GM19438 (cell line): ENCODE measurements around the gene PLCL2.

Experiments
- ATAC-seq: cut with Tn5 transposase; IDR thresholded peaks from one replicate; pipeline ENCODE4 v1.9.1; 2021; ENCODE audit warnings: low read depth; ENCODE audit not compliant: unreplicated experiment

PLCL2 gene

DNA sequence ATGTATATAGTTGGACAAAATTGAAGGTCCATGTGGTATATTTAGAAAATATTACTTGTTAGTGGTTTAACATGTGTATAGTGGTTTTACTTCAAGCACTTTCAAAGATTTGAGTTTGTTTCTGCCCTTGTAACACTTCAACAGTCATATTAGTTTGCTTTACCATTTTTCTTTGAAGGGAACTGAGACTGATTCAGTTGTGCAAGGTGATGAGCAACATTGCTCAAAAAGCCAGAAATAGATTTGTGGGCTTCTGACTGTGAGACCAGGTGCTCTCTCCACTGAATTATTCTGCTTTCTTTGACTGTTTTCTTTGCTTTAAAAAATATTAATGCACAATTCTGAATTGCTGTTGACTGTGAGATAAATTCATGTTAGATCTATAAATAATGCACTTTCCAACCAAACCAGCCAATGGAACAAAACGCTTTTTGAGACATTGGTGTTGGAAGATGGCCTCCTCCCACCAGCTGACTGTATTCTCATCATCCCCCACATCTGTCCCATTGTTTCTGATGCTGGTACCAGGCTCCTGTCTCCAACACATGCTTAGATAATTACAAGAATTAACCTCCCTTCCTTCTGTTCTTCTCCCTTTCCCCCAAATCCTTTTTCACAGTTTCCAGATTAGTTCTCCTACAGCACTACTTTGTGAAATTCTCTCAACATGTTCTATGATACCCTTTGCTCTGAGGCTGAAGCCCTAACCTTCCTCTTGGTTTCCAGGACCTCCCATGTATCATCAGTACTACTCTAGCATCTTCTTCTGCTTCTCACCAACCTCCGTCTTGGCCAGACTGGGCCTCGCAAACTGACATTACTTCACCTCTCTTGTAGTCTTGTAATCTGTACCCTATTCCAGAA, 27.9 kb downstream of the PLCL2 start:
- ATAC-seq = peak; percentile 94

- ATAC-seq = no peak
These were observed 28.5 kb downstream of the PLCL2 start for GRCh38 chr3:16913264-16913580.

GRCh38 chr3:16916840-16917239, 32.1 kb downstream of the PLCL2 start:
- no peak for ATAC-seq

GRCh38 chr3:16917256-16917935, 32.6 kb downstream of the PLCL2 start:
- no peak for ATAC-seq

DNA sequence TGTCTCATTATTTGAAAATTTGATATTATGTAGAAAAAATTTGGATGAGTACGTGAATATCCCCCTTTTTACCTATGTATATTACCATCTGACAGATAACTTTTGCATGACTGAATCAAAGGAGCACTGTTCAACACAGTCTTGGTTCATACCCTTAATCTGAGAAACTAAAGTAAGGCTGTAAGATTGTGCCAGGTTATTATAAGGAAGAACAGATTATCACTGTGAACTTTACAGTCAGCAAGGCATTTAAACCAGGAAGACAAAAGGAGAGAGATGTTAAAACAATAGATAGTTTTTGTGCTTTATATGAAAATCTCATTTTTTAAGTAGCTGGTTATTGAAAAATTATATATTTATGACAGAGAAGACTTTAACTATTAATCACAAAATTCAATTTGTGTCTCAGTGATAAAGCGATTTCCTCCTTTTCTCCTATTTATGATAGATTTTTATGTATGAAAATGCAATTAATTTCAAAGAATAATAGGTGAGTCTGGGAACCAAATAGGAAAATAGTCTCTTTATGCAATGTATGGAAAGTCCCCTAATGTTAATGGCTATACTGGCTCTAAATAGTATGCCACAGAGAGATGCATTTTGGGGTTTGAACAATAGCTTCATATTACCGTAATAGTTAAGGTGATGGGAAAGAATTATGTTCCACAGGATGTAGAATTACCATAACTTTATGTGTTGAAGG, 33.4 kb downstream of the PLCL2 start:
- ATAC-seq = no peak

DNA sequence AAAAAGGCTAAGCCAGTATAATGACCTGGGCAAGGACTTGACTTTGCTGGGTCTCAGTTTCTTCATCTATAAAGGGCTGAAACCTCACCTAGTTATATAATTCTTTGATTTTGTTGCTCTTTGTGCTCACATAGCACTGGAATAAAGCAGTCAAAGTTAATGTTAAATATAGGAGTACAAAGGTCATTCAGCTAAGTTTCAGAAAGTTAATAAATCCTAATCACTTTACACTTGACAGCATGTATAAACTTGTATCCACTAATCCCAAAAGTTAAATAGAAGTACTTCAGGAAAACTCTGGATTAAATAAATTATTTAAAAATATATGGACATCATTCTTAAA, 33.9 kb downstream of the PLCL2 start:
- ATAC-seq = no peak

DNA sequence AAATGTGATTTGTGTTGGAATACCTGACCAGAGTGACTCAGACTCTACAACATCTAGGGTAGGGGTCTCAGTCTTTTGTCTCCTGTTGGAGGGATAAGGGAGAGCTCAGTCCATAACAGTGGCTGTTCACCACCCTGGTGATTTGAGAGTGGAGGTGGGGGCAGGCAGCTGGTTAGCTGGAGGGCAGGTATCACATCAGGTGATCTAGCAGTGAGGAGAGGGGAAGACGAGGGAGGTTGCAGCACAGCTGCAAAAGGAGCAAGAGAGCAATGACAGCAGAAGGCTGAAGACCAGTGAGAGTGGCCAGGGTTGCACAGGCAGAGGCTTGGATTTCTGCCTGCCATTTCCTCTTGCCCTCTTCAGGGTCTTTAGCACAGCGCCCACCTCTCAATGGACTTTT, 38.4 kb downstream of the PLCL2 start:
- no peak for ATAC-seq

GRCh38 chr3:16927485-16927884, 42.7 kb downstream of the PLCL2 start:
- ATAC-seq = no peak

GRCh38 chr3:16928386-16929132, 43.8 kb downstream of the PLCL2 start:
- ATAC-seq = no peak

GRCh38 chr3:16929311-16929710, 44.6 kb downstream of the PLCL2 start:
- no peak for ATAC-seq

GRCh38 chr3:16932877-16933276, 48.1 kb downstream of the PLCL2 start:
- ATAC-seq = no peak

DNA sequence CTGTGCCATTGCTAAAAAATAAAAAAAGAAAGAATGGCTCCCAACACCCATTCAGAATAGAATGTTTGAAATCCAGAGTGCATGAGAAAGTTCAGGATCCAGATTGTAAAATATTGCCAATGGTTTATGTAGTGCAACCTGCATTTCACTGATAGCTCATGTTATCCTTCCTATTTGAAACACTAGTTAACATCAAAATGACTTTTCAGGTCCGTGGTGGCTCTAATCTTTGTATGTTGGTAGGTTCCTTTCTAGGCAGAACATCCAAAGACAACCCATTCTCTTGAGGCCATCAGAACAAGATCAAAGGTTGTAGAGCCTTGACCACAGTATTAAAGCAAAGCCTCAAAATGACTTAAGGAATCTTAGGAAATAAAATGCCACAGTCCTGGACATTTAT, 51.0 kb downstream of the PLCL2 start:
- ATAC-seq = no peak

DNA sequence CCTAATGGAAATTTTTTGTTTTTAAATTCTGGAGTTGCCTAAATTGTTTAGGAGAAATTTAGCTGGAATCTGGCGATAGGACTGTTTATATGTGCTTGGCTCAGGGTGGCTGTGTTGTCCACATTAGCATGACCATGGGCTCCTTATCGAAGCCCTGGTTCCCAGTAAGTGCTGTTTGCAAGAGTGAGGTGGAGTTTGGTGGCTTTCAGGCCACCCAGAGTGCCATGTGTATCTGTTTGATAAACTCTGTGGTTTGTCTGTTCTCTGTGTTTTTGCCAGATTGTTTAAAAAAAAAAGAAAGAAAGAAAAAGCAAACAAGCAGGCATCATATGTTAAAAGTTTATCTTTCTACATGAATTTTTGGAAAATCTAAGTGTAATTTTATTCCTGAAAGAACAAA, 51.5 kb downstream of the PLCL2 start:
- ATAC-seq = no peak

DNA sequence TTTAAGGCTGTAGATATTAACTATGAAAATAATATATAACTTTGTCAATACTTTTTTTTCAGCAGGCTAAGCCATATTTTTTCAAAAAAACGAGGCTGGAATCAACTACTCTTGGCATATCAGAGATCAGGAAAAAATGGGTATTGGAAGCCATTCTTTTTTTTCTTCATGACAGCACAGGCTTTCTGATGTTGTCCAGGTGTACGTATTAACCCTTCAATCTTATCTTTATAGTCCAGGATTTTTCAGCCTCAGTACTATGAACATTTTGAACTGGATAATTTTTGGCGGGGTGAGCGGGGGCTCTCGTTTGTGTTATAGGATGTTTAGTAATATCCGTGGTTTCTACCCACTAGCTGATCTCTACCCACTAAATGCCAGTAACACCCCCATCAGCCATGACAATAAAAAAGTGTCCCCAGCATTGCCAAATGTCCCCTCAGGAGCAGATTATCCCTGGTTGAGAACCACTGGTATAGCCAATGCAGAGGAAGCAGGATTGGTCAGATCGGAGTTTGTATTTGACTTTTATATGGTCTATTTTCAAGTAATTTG, 52.0 kb downstream of the PLCL2 start:
- no peak for ATAC-seq

DNA sequence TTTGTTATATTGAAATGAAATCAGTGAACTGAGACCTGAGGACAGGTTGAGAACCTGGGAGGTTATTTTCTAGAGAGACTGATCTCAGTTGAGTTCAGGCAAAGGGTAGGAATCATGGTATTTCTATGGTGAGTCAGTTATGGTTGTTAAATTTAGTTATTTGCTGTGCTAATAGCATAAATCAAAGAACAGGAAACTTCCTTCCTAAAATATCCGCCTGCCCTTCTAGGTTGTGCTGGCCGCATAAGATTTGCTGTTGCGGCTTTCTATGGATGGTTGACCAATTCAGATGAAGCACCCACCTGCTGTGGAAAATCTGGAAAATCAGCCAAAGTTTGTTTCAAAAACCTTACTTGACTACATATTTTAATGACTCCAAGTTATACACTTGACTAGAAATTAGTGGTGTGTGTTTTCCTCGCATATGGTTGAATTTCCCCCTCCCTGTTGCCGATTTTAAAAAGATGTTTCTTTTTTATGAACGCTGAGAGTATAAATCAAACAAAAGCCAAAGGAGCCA, 52.6 kb downstream of the PLCL2 start:
- ATAC-seq = no peak

DNA sequence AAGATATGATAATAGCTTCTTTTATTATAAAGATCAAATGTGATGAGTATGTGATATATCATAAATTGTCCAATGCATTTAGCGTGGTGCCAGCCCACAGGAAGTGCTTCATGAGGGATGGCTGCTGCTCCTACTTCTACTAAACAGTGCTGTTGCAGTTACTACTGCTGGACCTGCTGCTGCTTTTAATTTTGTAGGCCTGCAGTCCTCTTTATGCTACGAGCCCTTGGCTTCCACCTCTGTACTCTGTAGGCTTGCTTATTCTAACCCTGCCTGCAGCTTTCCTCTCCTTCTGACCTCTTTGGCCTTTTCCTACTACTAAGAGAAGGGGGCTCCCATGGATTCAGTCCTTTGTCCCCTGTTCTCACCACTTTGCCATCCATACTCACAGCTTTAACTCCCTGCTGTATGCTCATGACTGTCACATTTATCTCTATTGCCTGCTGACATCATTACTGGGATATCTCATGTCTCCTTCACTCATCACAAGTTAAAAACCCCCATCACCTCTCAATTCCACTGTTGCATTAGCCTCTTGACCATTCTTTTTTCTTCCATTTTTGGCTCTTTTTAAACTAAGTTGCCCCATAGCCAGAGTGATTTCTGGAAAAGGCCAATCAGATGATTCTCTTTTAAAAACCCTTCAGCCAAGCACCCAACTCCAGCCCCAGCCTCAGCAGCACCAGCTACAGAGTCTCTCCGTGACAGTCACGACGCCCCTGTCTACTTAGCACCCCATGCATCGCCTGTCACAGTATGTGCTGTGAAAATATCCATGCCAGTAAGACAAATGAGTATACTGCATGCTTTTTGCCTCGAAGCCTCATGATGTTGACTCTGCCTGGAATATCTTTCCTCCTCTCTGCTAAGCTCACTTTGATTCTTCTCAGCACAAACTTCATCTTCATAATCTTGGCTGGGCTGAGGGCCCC, 56.3 kb downstream of the PLCL2 start:
- no peak for ATAC-seq

DNA sequence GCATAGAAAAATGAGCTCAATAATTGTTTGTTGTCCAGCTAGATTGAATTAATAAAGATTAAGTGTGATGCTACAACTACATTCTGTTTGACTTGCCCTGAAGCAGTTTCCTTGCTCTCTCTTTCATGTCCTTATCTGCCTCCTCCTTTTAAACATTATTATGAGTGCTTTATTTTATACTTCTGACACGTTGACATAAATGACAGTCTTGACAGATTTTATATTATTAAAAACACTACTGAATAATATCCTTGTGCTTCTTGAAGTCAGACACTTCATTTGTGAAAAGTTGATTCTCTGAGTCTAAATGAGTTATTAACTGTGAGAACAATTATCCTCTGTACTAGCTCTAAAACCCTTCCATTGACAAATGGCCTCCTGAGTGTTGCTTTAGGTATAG, 58.2 kb downstream of the PLCL2 start:
- no peak for ATAC-seq

DNA sequence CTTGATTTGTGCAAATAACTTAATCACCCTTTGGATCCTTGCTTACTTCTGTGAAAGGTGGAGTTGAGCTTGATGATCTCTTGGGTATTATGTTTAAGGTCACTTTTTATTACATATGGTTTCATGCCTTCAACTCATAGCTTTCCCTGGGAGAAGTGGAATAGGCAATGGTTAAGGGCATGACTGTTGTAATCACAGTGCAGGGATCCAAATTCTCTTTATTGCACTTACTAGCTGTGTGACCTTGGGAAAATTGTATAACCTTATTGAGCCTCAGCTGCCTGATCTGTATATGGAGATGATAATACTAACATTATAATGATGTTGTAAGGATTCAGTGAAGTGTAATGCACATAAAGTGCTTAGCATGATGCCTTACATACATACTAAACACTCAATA, 59.1 kb downstream of the PLCL2 start:
- ATAC-seq = no peak

DNA sequence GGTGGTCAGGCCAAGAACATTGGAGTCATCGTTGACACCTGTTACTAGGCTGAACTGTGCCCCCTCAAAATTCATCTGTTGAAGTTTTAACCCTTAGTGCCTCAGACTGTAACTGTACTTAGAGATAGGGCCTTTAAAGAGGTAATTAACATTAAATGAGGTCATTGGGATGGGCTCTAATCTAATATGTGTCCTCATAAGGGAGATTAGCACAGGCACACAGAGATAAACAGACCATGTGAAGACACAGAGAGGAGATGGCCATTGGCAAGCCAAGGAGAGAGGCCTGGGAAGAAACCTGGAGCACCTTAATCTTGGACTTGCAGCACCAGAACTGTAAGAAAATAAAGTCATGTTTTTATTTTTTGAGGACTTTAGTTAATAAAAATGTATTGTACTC, 59.6 kb downstream of the PLCL2 start:
- ATAC-seq = no peak

DNA sequence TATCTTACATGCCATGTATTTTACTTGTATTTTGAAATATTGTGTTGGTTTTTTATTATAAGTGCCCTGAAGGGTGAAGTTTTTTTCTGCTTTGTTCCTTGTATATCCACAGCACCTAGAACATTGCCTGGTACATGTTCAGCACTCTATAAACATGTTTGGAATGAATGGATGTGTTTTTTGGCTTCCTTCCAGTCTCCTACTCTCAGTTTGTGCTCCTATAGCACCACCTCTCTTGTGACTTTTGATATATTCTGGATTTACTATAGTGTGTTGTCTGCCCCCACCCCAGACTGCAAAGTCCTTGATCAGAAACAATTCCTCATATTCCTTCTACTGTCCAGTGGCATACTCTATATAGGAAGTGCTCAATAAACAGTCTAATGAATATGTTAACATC, 60.6 kb downstream of the PLCL2 start:
- ATAC-seq = no peak
